Cortex of kidney (tissue), 1 donor: ENCODE measurements around the gene GLI1.
"Not testable (repeated sequence)": the region's sequence is repeated elsewhere in the genome, so short reads cannot be mapped to it uniquely, and the experiment has no call there.

Source experiments
- DNase-seq: peaks from one replicate; lab custom pipeline; 2025; lab: John Stamatoyannopoulos, UW

GLI1 gene

GRCh38 chr12:57498132-57498502 lies 38.5 kb downstream of the GLI1 start:
- no peak for DNase-seq

- DNase-seq = no peak
These were observed 39.0 kb downstream of the GLI1 start for GRCh38 chr12:57498571-57498970.

- no peak for DNase-seq
These were observed 40.6 kb downstream of the GLI1 start for GRCh38 chr12:57500213-57500612.

GRCh38 chr12:57502311-57502969 lies 42.9 kb downstream of the GLI1 start:
- not testable (repeated sequence) for DNase-seq

- DNase-seq = not testable (repeated sequence)
These were observed 47.0 kb downstream of the GLI1 start for GRCh38 chr12:57506541-57506940.

- DNase-seq = not testable (repeated sequence)
These were observed 48.2 kb downstream of the GLI1 start for GRCh38 chr12:57507796-57508195.

GRCh38 chr12:57511161-57511560 lies 51.6 kb downstream of the GLI1 start:
- DNase-seq = no peak

- no peak for DNase-seq
These were observed 52.2 kb downstream of the GLI1 start for GRCh38 chr12:57511588-57512325.

- no peak for DNase-seq
These were observed 53.1 kb downstream of the GLI1 start for GRCh38 chr12:57512665-57513064.

- DNase-seq = no peak
These were observed 53.7 kb downstream of the GLI1 start for GRCh38 chr12:57513266-57513665.

GRCh38 chr12:57513677-57514076 lies 54.1 kb downstream of the GLI1 start:
- DNase-seq = not testable (repeated sequence)

GRCh38 chr12:57514246-57514645 lies 54.7 kb downstream of the GLI1 start:
- not testable (repeated sequence) for DNase-seq

- DNase-seq = no peak
These were observed 55.3 kb downstream of the GLI1 start for GRCh38 chr12:57514720-57515407.

- no peak for DNase-seq
These were observed 55.9 kb downstream of the GLI1 start for GRCh38 chr12:57515408-57515933.

- no peak for DNase-seq
These were observed 56.5 kb downstream of the GLI1 start for GRCh38 chr12:57515934-57516541.

GRCh38 chr12:57516617-57517153 lies 57.1 kb downstream of the GLI1 start:
- no peak for DNase-seq

- no peak for DNase-seq
These were observed 57.6 kb downstream of the GLI1 start for GRCh38 chr12:57517187-57517586.

GRCh38 chr12:57517718-57518117 lies 58.1 kb downstream of the GLI1 start:
- DNase-seq = not testable (repeated sequence)

- DNase-seq = no peak
These were observed 58.8 kb downstream of the GLI1 start for GRCh38 chr12:57518176-57518919.

- DNase-seq = no peak
These were observed 59.6 kb downstream of the GLI1 start for GRCh38 chr12:57518920-57519795.

GRCh38 chr12:57519796-57520052 lies 60.1 kb downstream of the GLI1 start:
- no peak for DNase-seq
